Ovary (tissue), 9 donors: ENCODE measurements around the gene GHITM. TPM values are rescaled to one million over a fixed set of nuclear protein-coding genes. Genes with fewer than 3 reads are reported as not detected.
"Not testable (repeated sequence)": the region's sequence is repeated elsewhere in the genome, so short reads cannot be mapped to it uniquely, and the experiment has no call there.

Experiments
- DNase-seq, 5 donors: peaks; one replicate each; pipeline ENCODE4 v3.0.0-alpha.2; 2019 to 2020
- H3K27ac ChIP-seq, 2 donors: fragments of 200-600 bp; one replicate each; pipeline versions ENCODE4 v1.5.1 to v1.8.0; 2019 to 2022
- H3K27me3 ChIP-seq: fragments of 200-600 bp; one replicate; pipeline ENCODE4 v1.8.0; 2022
- H3K36me3 ChIP-seq: fragments of 200-600 bp; sonication (generic); one replicate; pipeline ENCODE4 v1.5.1; 2019
- H3K4me1 ChIP-seq: one replicate; pipeline ENCODE4 v1.8.1; 2013; ENCODE audit warnings: mild to moderate bottlenecking, moderate library complexity; ENCODE audit not compliant: insufficient read depth
- H3K4me3 ChIP-seq: fragments of 200-600 bp; sonication (generic); one replicate; pipeline ENCODE4 v1.5.1; 2017
- H3K9me3 ChIP-seq, 2 donors: fragments of 200-600 bp in 1 of 2; sonication (generic) in 1 of 2; one replicate each; pipeline versions ENCODE4 v1.5.1 to v1.8.1; 2013 to 2019; ENCODE audit warnings: mild to moderate bottlenecking in 1 of 2, moderate library complexity in 1 of 2
- EP300 ChIP-seq: sonication (generic); formaldehyde crosslinking; IDR thresholded peaks from one replicate; pipeline ENCODE4 v1.6.1; 2017; ENCODE audit warnings: antibody characterized with exemption
- POLR2A ChIP-seq: fragments of 450-650 bp; IDR thresholded peaks from one replicate; pipeline ENCODE4 v1.6.1; 2017; ENCODE audit warnings: antibody characterized with exemption, mild to moderate bottlenecking, moderate library complexity
- WGBS, 3 donors: extraction: QIAGEN DNeasy Blood & Tissue Kit in 1 of 3; methylation state at CpG; one replicate each; pipeline versions ENCODE4 v1.1.5 to v1.1.7; 2013 to 2017; 5-methylcytosine and 5-hydroxymethylcytosine counted together
- intact Hi-C, 4 donors: fragments of 100-400 bp; cut with DNase I; formaldehyde crosslinking; loops; one replicate each; pipeline versions ENCODE4 v1.11.0 to v1.15.1; 2022 to 2023
- polyA plus RNA-seq, 2 donors: library from polyadenylated mRNA; stranded (reverse); fragments of 200-250 nt in 1 of 2; fragments of 350-450 nt in 1 of 2; fragmentation: Illumina TruSeq in 1 of 2; extraction: RNeasy Lipid Tissue Mini Kit (QIAGEN cat#74804) in 1 of 2; gene quantifications; one replicate each; pipeline ENCODE4 v1.2.3, GENCODE V29; 2013 to 2014
- total RNA-seq, 7 donors: library from RNA; depleted of rRNA in 2 of 7; stranded (reverse); fragments of >200 nt in 2 of 7; fragmentation: NEBNext Ultra II Directional in 3 of 7; extraction: Animal tissue kit (Norgen Biotek cat#: 25700) in 3 of 7; gene quantifications; one replicate each; pipeline versions ENCODE4 v1.1.0 to v1.2.4, GENCODE V29; 2016 to 2023
- TF ChIP-seq, protein P1 (sequence below), 3 donors: fragments of 450-650 bp in 2 of 3; fragments of 200-600 bp in 1 of 3; IDR thresholded peaks; one replicate each; pipeline versions ENCODE4 v1.5.1 to v1.8.0; 2016 to 2022; ENCODE audit warnings: antibody characterized with exemption in 3 of 3, mild to moderate bottlenecking in 1 of 3
- donor health status: DM: no; HTN: no; CAD: no; lungs with moderate emphysema.
- donor health status: DM: no; HTN: no; CAD: no.
- donor health status: Bipolar disorder and iron deficiency.
- donor health status: DM: yes; HTN: yes; CAD: no.
- donor health status: DM: no; HTN: no; CAD: no.
- donor health status: DM: yes; HTN: yes; CAD: no.

Gene GHITM
- total and polyA plus RNA-seq, 9 donors: 82.5 to 190 (median 100) TPM

DNA sequence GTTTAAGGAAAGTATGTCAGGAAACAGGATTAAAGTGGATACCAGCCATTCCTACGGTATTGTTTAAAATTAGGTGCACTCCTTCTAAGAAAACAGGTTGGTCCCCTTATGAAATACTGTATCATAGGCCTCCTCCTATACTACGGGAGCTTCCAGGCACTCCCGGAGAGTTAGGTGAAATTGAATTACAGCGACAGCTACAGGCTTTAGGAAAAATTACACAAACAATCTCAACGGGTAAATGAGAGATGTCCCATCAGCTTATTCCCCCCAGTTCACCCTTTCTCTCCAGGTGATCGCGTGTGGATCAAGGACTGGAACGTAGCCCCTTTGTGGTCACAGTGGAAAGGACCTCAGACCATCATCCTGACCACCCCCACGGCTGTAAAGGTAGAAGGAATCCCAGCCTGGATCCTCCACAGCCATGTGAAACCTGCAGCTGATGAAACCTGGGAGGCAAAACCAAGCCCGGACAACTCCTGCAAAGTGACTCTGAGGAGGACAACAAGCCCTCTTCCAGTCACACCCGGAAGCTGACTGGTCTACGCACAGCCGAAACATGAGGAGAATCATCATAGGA, 25.1 kb upstream of the GHITM start:
- Histone ChIP-seq H3K4me3 (no peak overlapping the region), H3K27me3 (no peaks in the 10 kb centered on the region), H3K4me1 (no peaks in the 10 kb centered on the region), H3K36me3 (no peaks in the 10 kb centered on the region), H3K9me3 (no peaks in the 10 kb centered on the region), H3K27ac (no peak overlapping the region)
- intact Hi-C loops: no loop called here
- WGBS, 3 donors: 43 to 55% (median 47%) methylated on average over 13 of the region's 13 CpGs
- no peak for TF ChIP-seq POLR2A
- TF ChIP-seq, protein P1, sequence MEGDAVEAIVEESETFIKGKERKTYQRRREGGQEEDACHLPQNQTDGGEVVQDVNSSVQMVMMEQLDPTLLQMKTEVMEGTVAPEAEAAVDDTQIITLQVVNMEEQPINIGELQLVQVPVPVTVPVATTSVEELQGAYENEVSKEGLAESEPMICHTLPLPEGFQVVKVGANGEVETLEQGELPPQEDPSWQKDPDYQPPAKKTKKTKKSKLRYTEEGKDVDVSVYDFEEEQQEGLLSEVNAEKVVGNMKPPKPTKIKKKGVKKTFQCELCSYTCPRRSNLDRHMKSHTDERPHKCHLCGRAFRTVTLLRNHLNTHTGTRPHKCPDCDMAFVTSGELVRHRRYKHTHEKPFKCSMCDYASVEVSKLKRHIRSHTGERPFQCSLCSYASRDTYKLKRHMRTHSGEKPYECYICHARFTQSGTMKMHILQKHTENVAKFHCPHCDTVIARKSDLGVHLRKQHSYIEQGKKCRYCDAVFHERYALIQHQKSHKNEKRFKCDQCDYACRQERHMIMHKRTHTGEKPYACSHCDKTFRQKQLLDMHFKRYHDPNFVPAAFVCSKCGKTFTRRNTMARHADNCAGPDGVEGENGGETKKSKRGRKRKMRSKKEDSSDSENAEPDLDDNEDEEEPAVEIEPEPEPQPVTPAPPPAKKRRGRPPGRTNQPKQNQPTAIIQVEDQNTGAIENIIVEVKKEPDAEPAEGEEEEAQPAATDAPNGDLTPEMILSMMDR (IDR thresholded peaks at IDR 0.05): no peak
- TF ChIP-seq EP300: no peak
- no peak for DNase-seq

DNA sequence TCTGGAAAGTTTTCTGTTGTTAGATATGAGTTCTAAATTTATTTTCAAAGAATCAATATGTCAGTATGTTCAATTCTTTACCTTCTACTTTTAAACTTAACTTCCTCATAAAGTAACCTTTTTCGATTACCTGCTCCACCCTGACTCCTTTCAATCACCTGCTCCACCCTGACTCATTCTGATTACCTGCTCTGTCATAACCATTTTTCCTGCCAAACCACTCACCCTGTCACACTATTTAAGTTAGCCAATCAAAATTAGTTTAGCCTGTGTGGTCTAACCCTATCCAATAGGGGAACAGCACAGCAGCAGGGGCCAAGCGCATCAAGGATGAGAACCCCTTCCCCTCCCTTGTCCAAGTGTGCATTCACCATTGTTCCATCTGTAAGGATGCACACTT, 22.1 kb upstream of the GHITM start:
- H3K27ac ChIP-seq, DNase-seq, H3K27me3 ChIP-seq, intact Hi-C loops, H3K36me3 ChIP-seq, H3K4me1 ChIP-seq, H3K9me3 ChIP-seq, H3K4me3 ChIP-seq: not testable (repeated sequence)
- WGBS, 3 donors: 92 to 96% (median 92%) methylated on average over 2 of the region's 2 CpGs

DNA sequence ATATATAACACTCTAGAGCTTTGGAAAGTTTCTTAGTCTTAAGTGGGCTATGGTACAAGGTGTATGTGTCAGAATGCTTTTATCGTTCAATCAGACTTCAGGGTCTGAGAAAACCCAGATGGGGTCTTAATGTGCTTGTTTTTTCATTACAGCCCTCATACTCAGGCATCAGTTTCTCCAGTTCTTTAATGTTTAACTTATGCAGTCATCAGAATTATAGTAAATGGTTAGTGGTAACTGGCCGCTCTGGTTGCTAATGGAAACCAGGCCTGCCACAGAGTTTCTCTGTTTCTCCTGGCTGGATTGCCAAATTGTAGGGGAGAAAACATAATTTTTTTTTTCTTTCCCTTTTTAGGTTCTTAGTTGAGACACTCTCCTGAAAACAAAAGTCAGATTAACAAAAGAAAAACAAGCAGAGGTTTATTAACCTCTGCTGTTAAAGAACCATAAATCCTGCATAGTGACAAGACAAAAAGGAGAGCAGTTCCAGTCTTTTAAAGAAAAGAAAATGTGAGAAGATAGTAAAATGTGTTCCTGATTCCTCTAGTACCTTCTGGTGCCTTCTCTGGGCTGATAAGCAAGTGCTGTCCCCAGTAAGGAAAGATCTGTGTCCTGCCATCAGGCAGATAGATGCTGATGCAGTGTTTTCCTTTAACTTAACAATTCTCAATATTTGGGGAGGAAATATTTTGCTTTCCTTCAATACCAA, 21.5 kb upstream of the GHITM start:
- Histone ChIP-seq H3K27me3 (no peaks in the 10 kb centered on the region), H3K36me3 (no peaks in the 10 kb centered on the region), H3K27ac (no peak overlapping the region), H3K4me1 (no peaks in the 10 kb centered on the region), H3K4me3 (no peak overlapping the region), H3K9me3 (no peaks in the 10 kb centered on the region)
- DNase-seq: no peak
- intact Hi-C loops: no loop called here
- WGBS, 3 donors: 39 to 47% (median 42%) methylated on average over 2 of the region's 2 CpGs
- TF ChIP-seq POLR2A: no peak

DNA sequence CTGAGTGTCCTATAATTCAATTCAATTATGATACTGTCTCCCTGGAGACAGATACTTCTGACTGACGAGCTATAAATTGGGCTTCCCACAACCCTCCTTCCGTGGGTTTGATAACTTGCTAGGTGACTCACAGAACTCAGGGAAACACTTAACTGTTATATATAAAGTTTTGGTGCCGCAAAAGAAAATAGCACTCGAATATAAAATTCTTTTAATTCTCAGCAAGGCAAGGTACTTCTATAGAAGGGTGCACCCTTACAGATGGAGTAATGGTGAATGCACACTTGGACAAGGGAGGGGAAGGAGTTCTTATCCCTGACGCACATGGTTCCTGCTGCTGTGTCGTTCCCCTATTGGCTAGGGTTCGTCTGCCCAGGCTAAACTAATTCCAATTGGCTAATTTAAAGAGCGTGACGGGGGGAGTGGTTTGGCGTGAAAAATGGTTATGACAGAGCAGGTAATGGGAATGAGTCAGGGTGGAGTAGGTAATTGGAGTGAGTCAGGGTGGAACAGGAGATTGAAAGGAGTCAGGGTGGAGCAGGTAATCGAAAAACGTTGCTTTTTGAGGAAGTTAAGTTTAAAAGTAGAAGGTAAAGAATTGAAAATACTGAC, 20.8 kb upstream of the GHITM start:
- Histone ChIP-seq H3K36me3 (no peaks in the 10 kb centered on the region), H3K4me1 (no peaks in the 10 kb centered on the region), H3K27ac (no peak overlapping the region), H3K27me3 (no peaks in the 10 kb centered on the region), H3K4me3 (no peak overlapping the region), H3K9me3 (no peaks in the 10 kb centered on the region)
- no peak for TF ChIP-seq POLR2A
- TF ChIP-seq, protein P1 (IDR thresholded peaks at IDR 0.05): no peak
- no peak for TF ChIP-seq EP300
- 65 to 75% (median 75%) methylated on average over 12 of the region's 12 CpGs for WGBS, 3 donors
- no peak for DNase-seq
- intact Hi-C loops: no loop called here

DNA sequence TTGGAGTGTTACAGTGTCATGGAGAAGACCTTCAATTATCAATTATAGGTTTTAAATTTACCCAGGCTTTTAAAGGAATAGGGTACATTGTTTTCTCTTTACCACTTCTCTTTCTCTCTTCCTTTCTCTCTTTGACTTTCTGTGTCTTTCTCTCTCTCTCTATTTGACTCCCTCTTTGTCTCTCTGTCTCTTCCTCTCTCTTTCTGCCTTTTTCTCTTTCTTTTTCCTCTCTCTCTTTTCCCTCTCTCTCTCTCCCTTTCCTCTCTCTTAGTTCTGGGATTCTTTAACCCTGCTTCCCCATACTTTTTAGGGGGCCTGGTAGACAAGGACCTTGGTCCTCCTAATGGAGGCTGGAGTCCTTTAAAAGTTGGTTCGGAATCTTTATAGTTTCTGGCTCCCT, 15.9 kb upstream of the GHITM start:
- Histone ChIP-seq H3K4me1 (no peaks in the 10 kb centered on the region), H3K27ac (no peak overlapping the region), H3K36me3 (no peaks in the 10 kb centered on the region), H3K27me3 (no peaks in the 10 kb centered on the region), H3K9me3 (no peaks in the 10 kb centered on the region), H3K4me3 (no peak overlapping the region)
- intact Hi-C loops: no loop called here
- DNase-seq: no peak
- WGBS, 3 donors: 78 to 88% (median 85%) methylated on average over 1 of the region's 1 CpG
- no peak for TF ChIP-seq POLR2A
- TF ChIP-seq, protein P1 (IDR thresholded peaks at IDR 0.05): no peak
- TF ChIP-seq EP300: no peak

DNA sequence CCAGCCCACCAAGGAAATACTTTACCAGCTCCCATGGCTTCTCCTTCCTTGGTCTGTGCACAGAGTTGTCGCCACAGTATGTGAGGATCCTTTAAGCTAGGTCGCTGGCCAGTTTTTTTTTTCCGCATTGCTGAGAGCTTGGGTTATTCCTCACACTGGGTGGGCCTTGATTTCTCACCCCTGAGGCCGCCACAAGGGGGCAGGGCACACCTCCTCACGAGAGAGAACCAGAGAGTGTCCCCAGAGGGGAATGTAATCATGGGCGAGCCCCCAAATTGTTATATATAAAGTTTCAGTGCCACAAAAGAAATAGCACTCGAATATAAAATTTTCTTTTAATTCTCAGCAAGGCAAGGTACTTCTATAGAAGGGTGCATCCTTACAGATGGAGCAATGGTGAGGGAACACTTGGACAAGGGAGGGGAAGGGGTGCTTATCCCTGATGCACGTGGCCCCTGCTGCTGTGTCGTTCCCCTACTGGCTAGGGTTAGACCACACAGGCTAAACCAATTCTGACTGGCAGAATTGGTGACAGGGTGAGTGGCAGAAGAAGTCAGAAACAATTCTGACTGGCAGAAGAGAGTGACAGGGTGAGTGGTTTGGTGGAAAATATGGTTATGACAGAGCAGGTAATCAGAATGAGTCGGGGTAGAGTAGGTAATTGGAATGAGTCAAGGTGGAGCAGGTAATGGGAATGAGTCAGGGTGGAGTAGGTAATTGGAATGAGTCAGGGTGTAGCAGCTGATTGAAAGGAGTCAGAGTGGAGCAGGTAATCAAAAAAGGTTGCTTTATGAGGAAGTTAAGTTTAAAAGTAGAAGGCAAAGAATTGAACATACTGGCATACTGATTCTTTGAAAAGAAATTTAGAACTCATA, 13.2 kb upstream of the GHITM start:
- H3K27ac ChIP-seq, H3K4me3 ChIP-seq, intact Hi-C loops, H3K9me3 ChIP-seq, DNase-seq, H3K27me3 ChIP-seq, H3K4me1 ChIP-seq, H3K36me3 ChIP-seq: not testable (repeated sequence)
- 74 to 80% (median 77%) methylated on average over 10 of the region's 10 CpGs for WGBS, 3 donors
